ENCODE measurements around the gene TRIM54. TPM values are rescaled to one million over a fixed set of nuclear protein-coding genes. Genes with fewer than 3 reads are reported as not detected.

The TRIM54 gene
- total and polyA plus RNA-seq, 9 of the 15 experiments (the other 6 are each of a cell fraction or from before 2014, with no cell fraction given), result not detected

DNA sequence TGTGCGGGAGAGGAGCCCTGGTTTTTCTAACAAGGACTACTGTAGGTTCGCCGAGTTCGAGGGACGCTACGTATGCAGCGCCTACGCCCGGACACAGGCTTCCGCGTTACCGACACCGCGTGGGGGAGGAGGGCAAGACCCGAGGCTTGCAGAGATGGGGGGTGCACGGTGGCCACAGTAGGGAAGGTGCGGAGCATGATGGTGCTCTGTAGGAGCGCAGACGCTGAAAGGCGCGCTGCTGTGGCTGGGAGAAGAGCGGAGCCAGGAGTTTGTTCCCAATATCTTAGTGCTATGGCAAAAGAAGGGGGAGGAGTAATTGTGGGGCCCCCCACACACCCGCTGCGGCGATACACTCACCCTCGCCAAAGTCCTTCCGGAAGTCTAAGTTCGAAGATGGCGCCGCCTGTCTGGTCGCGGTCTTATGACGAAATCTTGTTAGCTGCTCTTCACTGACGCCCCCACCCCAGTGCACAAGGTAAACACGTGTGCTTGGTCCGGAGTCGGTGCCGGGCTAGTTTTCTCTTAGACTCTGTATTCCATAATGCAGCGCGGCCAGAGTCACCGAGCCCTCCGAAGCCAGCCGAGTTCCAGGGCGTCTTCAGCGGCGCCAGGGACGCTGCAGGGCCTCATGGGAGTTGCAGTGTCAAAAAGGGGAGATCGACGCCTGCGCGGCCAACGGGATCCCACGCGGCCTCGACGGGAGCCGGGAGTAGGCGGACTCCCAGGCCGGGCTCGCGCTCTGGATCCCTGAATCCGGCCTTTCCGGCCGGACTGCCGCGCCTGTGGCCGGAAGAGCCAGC, 74.4 kb downstream of the TRIM54 start, which contains the start of gene GTF3C2 (continued):
- TF ChIP-seq BRF1 (IDR thresholded peaks at IDR 0.05; ENCODE audit: borderline replicate concordance, extremely low read depth, insufficient read length) (no peak), NR2C1 (IDR thresholded peaks at IDR 0.05) (peak; percentile 91), NR2C1 (tag; IDR thresholded peaks at IDR 0.05) (peak; percentile 88), FOS (IDR thresholded peaks at IDR 0.05; ENCODE audit: extremely low read depth, insufficient read length) (no peak), CXXC5 (CRISPR knock-in tag; IDR thresholded peaks at IDR 0.05) (peak; percentile 80), MYNN (IDR thresholded peaks at IDR 0.05) (no peak), MYNN (CRISPR knock-in tag; IDR thresholded peaks at IDR 0.05) (no peak), ZNF121 (CRISPR knock-in tag; conservative IDR thresholded peaks at IDR 0.05) (no peak), ZSCAN32 (CRISPR knock-in tag; IDR thresholded peaks at IDR 0.05) (no peak), DACH1 (IDR thresholded peaks at IDR 0.05; ENCODE audit: partially characterized antibody) (no peak), SIN3B (IDR thresholded peaks at IDR 0.05; ENCODE audit: low read depth) (peak; percentile 82), NFXL1 (CRISPR knock-in tag; IDR thresholded peaks at IDR 0.05) (no peak), HDGF (IDR thresholded peaks at IDR 0.05) (no peak), ZNF197 (CRISPR knock-in tag; IDR thresholded peaks at IDR 0.05; ENCODE audit: low read depth) (no peak), TGIF2 (CRISPR knock-in tag; IDR thresholded peaks at IDR 0.05) (0 out of 2 replicates have a peak, but pooled peaks have one; percentile 80), NCOR1 (IDR thresholded peaks at IDR 0.05) (peak; percentile 50), SIX5 (IDR thresholded peaks at IDR 0.05; ENCODE audit: borderline replicate concordance in 1 of 2, insufficient read depth in 1 of 2, low read depth in 1 of 2, low read length in 2 of 2) (peak; percentile 58 to 60; a peak in 3 of 4 replicates), TAF9B (IDR thresholded peaks at IDR 0.05; ENCODE audit: partially characterized antibody) (peak; percentile 76), MCM5 (IDR thresholded peaks at IDR 0.05; ENCODE audit: low read depth) (no peak), NR2F6 (CRISPR knock-in tag; IDR thresholded peaks at IDR 0.05) (no peak)
- TF ChIP-seq, protein P1, sequence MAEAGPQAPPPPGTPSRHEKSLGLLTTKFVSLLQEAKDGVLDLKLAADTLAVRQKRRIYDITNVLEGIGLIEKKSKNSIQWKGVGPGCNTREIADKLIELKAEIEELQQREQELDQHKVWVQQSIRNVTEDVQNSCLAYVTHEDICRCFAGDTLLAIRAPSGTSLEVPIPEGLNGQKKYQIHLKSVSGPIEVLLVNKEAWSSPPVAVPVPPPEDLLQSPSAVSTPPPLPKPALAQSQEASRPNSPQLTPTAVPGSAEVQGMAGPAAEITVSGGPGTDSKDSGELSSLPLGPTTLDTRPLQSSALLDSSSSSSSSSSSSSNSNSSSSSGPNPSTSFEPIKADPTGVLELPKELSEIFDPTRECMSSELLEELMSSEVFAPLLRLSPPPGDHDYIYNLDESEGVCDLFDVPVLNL (CRISPR knock-in tag; IDR thresholded peaks at IDR 0.05; ENCODE audit: low read depth), result peak; percentile 71
- TF ChIP-seq, protein P2, sequence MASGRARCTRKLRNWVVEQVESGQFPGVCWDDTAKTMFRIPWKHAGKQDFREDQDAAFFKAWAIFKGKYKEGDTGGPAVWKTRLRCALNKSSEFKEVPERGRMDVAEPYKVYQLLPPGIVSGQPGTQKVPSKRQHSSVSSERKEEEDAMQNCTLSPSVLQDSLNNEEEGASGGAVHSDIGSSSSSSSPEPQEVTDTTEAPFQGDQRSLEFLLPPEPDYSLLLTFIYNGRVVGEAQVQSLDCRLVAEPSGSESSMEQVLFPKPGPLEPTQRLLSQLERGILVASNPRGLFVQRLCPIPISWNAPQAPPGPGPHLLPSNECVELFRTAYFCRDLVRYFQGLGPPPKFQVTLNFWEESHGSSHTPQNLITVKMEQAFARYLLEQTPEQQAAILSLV (tag; IDR thresholded peaks at IDR 0.05), result no peak
- TF ChIP-seq, protein P3, sequence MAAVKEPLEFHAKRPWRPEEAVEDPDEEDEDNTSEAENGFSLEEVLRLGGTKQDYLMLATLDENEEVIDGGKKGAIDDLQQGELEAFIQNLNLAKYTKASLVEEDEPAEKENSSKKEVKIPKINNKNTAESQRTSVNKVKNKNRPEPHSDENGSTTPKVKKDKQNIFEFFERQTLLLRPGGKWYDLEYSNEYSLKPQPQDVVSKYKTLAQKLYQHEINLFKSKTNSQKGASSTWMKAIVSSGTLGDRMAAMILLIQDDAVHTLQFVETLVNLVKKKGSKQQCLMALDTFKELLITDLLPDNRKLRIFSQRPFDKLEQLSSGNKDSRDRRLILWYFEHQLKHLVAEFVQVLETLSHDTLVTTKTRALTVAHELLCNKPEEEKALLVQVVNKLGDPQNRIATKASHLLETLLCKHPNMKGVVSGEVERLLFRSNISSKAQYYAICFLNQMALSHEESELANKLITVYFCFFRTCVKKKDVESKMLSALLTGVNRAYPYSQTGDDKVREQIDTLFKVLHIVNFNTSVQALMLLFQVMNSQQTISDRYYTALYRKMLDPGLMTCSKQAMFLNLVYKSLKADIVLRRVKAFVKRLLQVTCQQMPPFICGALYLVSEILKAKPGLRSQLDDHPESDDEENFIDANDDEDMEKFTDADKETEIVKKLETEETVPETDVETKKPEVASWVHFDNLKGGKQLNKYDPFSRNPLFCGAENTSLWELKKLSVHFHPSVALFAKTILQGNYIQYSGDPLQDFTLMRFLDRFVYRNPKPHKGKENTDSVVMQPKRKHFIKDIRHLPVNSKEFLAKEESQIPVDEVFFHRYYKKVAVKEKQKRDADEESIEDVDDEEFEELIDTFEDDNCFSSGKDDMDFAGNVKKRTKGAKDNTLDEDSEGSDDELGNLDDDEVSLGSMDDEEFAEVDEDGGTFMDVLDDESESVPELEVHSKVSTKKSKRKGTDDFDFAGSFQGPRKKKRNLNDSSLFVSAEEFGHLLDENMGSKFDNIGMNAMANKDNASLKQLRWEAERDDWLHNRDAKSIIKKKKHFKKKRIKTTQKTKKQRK (IDR thresholded peaks at IDR 0.05; ENCODE audit: borderline replicate concordance, low read depth, low read length), result no peak
- TF ChIP-seq, protein P4, sequence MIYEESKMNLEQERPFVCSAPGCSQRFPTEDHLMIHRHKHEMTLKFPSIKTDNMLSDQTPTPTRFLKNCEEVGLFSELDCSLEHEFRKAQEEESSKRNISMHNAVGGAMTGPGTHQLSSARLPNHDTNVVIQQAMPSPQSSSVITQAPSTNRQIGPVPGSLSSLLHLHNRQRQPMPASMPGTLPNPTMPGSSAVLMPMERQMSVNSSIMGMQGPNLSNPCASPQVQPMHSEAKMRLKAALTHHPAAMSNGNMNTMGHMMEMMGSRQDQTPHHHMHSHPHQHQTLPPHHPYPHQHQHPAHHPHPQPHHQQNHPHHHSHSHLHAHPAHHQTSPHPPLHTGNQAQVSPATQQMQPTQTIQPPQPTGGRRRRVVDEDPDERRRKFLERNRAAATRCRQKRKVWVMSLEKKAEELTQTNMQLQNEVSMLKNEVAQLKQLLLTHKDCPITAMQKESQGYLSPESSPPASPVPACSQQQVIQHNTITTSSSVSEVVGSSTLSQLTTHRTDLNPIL (CRISPR knock-in tag; IDR thresholded peaks at IDR 0.05), result no peak
